Anterior cingulate cortex (tissue), 58 donors: ENCODE data around the gene KRTAP4-8.
A peak's percentile ranks its signal among the peaks of the same experiment; 100 is the strongest.
"Not testable (repeated sequence)": the region's sequence is repeated elsewhere in the genome, so short reads cannot be mapped to it uniquely, and the experiment has no call there.

Experiments used
- DNase-seq, 58 donors: peaks; one replicate each; lab custom pipeline; 2025; lab: John Stamatoyannopoulos, UW

KRTAP4-8 gene

GRCh38 chr17:41098042-41098441 lies at the start of gene KRTAP4-8:
Gene KRTAP4-8 (minus strand): TSS chr17:41098142. CDS start chr17:41098084, 58 bp downstream.
- no peak for DNase-seq

GRCh38 chr17:41145261-41145660 lies 47.3 kb upstream of the KRTAP4-8 start:
- no peak for DNase-seq

GRCh38 chr17:41144846-41145245 lies 46.9 kb upstream of the KRTAP4-8 start:
- no peak for DNase-seq

GRCh38 chr17:41141361-41141760 lies 43.4 kb upstream of the KRTAP4-8 start:
- no peak for DNase-seq

GRCh38 chr17:41140360-41141131 lies 42.6 kb upstream of the KRTAP4-8 start, which contains the start of gene KRTAP4-6:
Gene KRTAP4-6 (minus strand): TSS chr17:41140544. CDS start chr17:41140487, 57 bp downstream.
- no peak for DNase-seq

- not testable (repeated sequence) for DNase-seq
These were observed 41.9 kb upstream of the KRTAP4-8 start for GRCh38 chr17:41139865-41140264.

GRCh38 chr17:41133880-41134735 lies 36.2 kb upstream of the KRTAP4-8 start:
- no peak for DNase-seq

- DNase-seq: no peak
These were observed 34.0 kb upstream of the KRTAP4-8 start for GRCh38 chr17:41131979-41132378.

- no peak for DNase-seq
These were observed 29.4 kb upstream of the KRTAP4-8 start for GRCh38 chr17:41127371-41127770.

GRCh38 chr17:41126412-41126811 lies 28.5 kb upstream of the KRTAP4-8 start:
- DNase-seq: no peak

GRCh38 chr17:41125064-41125463 lies 27.1 kb upstream of the KRTAP4-8 start:
- DNase-seq: no peak

- not testable (repeated sequence) for DNase-seq
These were observed 26.0 kb upstream of the KRTAP4-8 start, which contains the start of gene KRTAP4-12 for GRCh38 chr17:41123991-41124371. Gene KRTAP4-12 (minus strand): TSS chr17:41124182. CDS start chr17:41124122, 60 bp downstream.

- DNase-seq: not testable (repeated sequence)
These were observed 25.5 kb upstream of the KRTAP4-8 start for GRCh38 chr17:41123292-41123990.

- no peak for DNase-seq
These were observed 23.8 kb upstream of the KRTAP4-8 start for GRCh38 chr17:41121742-41122141.

GRCh38 chr17:41119696-41120690 lies 22.1 kb upstream of the KRTAP4-8 start:
- DNase-seq: peak in 1 of 58 donors; percentile 1

GRCh38 chr17:41118721-41119120 lies 20.8 kb upstream of the KRTAP4-8 start:
- DNase-seq: no peak

GRCh38 chr17:41117846-41118386 lies 20.0 kb upstream of the KRTAP4-8 start, which contains the start of gene KRTAP4-11:
Gene KRTAP4-11 (minus strand): TSS chr17:41118373. CDS start chr17:41118315, 58 bp downstream.
- DNase-seq: not testable (repeated sequence)

- DNase-seq: no peak
These were observed 18.4 kb upstream of the KRTAP4-8 start for GRCh38 chr17:41116297-41116696.
